K562 (cell line): Measurements from ENCODE around the gene LAP3. TPM values are rescaled to one million over a fixed set of nuclear protein-coding genes. Genes with fewer than 3 reads are reported as not detected.

Experiments used
- ATAC-seq: fragments of 200-7000 bp; cut with Tn5 transposase; 3 replicates; pipeline ENCODE4 v1.9.1; 2020; ENCODE audit warnings: moderate library complexity
- BruUV-seq: library from RNA; stranded (reverse); fragments of 400-500 nt; replicated peaks from 2 replicates; lab custom pipeline; 2021; lab: Mats Ljungman, UMichigan
- CTCF ChIA-PET: fragments of 300-600 bp; formaldehyde crosslinking; extraction: SDS; loops from one replicate; lab custom pipeline; 2021; ENCODE audit warnings: low intra/inter-chr PET ratio; lab: Yijun Ruan, JAX
- POLR2A ChIA-PET: fragments of 300-600, 350-650 bp; sonication (Branson Sonifier 250); formaldehyde crosslinking; extraction: SDS; loops from one replicate; lab custom pipeline; 2021; ENCODE audit warnings: antibody characterized with exemption, inconsistent platforms; lab: Yijun Ruan, JAX
- DNase-seq, 4 experiments: peaks; one replicate each; pipeline versions ENCODE4 v3.0.0 to v3.0.0-alpha.2; 2011 to 2018; ENCODE audit warnings: low spot score in 3 of 4, mixed read lengths in 3 of 4; ENCODE audit errors: extremely low read depth in 1 of 4
- FAIRE-seq: peaks from 2 replicates; lab custom pipeline; 2011; peaks lifted over from hg19 to GRCh38; lab: Jason Lieb, UNC
- H2AFZ ChIP-seq: 2 replicates; pipeline ENCODE4 v1.6.0; 2011; ENCODE audit warnings: low read depth, low read length, control low read depth, inconsistent platforms
- H3K27ac ChIP-seq: fragments of 200-600 bp; 3 replicates; pipeline ENCODE4 v1.8.0; 2011; ENCODE audit warnings: low read depth, mild to moderate bottlenecking, control low read depth, inconsistent platforms, low read length, moderate library complexity, mixed read lengths; ENCODE audit errors: extremely low read depth
- H3K27me3 ChIP-seq, 2 experiments: fragments of 300-600 bp in 1 of 2; 2 replicates in 1 of 2; 3 replicates in 1 of 2; pipeline versions ENCODE4 v1.6.0 to v1.8.0; 2011; ENCODE audit warnings: inconsistent platforms in 2 of 2, low read length in 2 of 2, mild to moderate bottlenecking in 1 of 2, mixed read lengths in 1 of 2, moderate library complexity in 1 of 2; ENCODE audit not compliant: control insufficient read depth in 2 of 2, insufficient read depth in 2 of 2
- H3K36me3 ChIP-seq: fragments of 300-600 bp; 3 replicates; pipeline ENCODE4 v1.8.0; 2011; ENCODE audit warnings: mild to moderate bottlenecking, low read length, inconsistent platforms; ENCODE audit not compliant: control insufficient read depth, insufficient read depth
- H3K4me1 ChIP-seq, 2 experiments: fragments of 200-600 bp in 1 of 2; replicated peaks in 1 of 2; 2 replicates in 1 of 2; 3 replicates in 1 of 2; pipeline versions ENCODE4 v1.5.1 to v1.8.0; 2011; ENCODE audit warnings: inconsistent platforms in 2 of 2, low read length in 2 of 2, mild to moderate bottlenecking in 1 of 2, mixed read lengths in 1 of 2, moderate library complexity in 1 of 2; ENCODE audit not compliant: control insufficient read depth in 2 of 2, insufficient read depth in 2 of 2
- H3K4me2 ChIP-seq: 2 replicates; pipeline ENCODE4 v1.6.1; 2011; ENCODE audit warnings: low read length, control low read depth, inconsistent platforms, mixed read lengths; ENCODE audit not compliant: insufficient read depth
- H3K4me3 ChIP-seq: fragments of 200-600 bp; sonication (generic), shearing (Covaris generic); 2 replicates; pipeline ENCODE4 v1.5.1; 2016; ENCODE audit warnings: control low read depth, inconsistent platforms
- H3K79me2 ChIP-seq: fragments of 200-600 bp; 3 replicates; pipeline ENCODE4 v1.8.0; 2011; ENCODE audit warnings: low read length, inconsistent platforms; ENCODE audit not compliant: control insufficient read depth, insufficient read depth
- H3K9ac ChIP-seq, 2 experiments: 2 replicates each; pipeline versions ENCODE4 v1.6.0 to v1.6.1; 2011; ENCODE audit warnings: low read depth in 2 of 2, low read length in 2 of 2, control low read depth in 1 of 2, inconsistent platforms in 1 of 2, mild to moderate bottlenecking in 1 of 2, mixed read lengths in 1 of 2; ENCODE audit not compliant: insufficient read depth in 1 of 2
- H3K9me1 ChIP-seq: one replicate; pipeline ENCODE4 v1.6.0; 2011; ENCODE audit warnings: inconsistent platforms, mild to moderate bottlenecking, low read length, moderate library complexity; ENCODE audit not compliant: control insufficient read depth, insufficient read depth
- H3K9me3 ChIP-seq: replicated peaks from 2 replicates; pipeline ENCODE4 v1.5.1; 2011; ENCODE audit warnings: low read depth, low read length, inconsistent platforms; ENCODE audit not compliant: control insufficient read depth, insufficient read depth
- H4K20me1 ChIP-seq: replicated peaks from 2 replicates; pipeline ENCODE4 v1.6.1; 2011; ENCODE audit warnings: low read length, inconsistent platforms, mixed read lengths; ENCODE audit not compliant: control insufficient read depth, insufficient read depth
- ATF7 ChIP-seq: fragments of 450-650 bp; IDR thresholded peaks from 2 replicates; pipeline ENCODE4 v1.7.1; 2014; ENCODE audit warnings: mild to moderate bottlenecking, moderate library complexity
- GTF3C2 ChIP-seq: IDR thresholded peaks from 3 replicates; pipeline ENCODE4 v1.6.1; 2011; ENCODE audit warnings: borderline replicate concordance, mild to moderate bottlenecking, moderate library complexity; ENCODE audit not compliant: insufficient read length; ENCODE audit errors: extremely low read depth
- HMG20A ChIP-seq: fragments of 450-650 bp; formaldehyde crosslinking; conservative IDR thresholded peaks from 2 replicates; pipeline ENCODE4 v1.4.0; 2020; ENCODE audit warnings: mild to moderate bottlenecking, mixed read lengths
- HMGN3 ChIP-seq: IDR thresholded peaks from 2 replicates; pipeline ENCODE4 v1.6.1; 2011; ENCODE audit warnings: borderline replicate concordance, low read depth, mild to moderate bottlenecking, mixed read lengths, low read length; ENCODE audit not compliant: insufficient read length; ENCODE audit errors: extremely low read depth
- HNRNPLL ChIP-seq: fragments of 200-400 bp; formaldehyde crosslinking; IDR thresholded peaks from 2 replicates; pipeline ENCODE4 v1.6.1; 2017; ENCODE audit warnings: low read length, low read depth, mild to moderate bottlenecking; ENCODE audit not compliant: poor library complexity, severe bottlenecking
- L3MBTL2 ChIP-seq: fragments of 450-650 bp; IDR thresholded peaks from 2 replicates; pipeline ENCODE4 v1.6.1; 2016; ENCODE audit warnings: mild to moderate bottlenecking, moderate library complexity
- MEF2D ChIP-seq: conservative IDR thresholded peaks from 2 replicates; pipeline ENCODE4 v1.6.1; 2016; ENCODE audit warnings: low read depth, missing genetic modification characterization, missing compliant biosample characterization
- PHTF2 ChIP-seq: fragments of 250-450 bp; sonication (Bioruptor Pico); IDR thresholded peaks from 2 replicates; pipeline ENCODE4 v1.5.0; 2021; ENCODE audit warnings: mild to moderate bottlenecking
- RNF2 ChIP-seq: sonication (generic); IDR thresholded peaks from 2 replicates; pipeline ENCODE4 v1.6.1; 2016
- SMARCB1 ChIP-seq: IDR thresholded peaks from 2 replicates; pipeline ENCODE4 v1.6.1; 2011; ENCODE audit warnings: improper control_type of control experiment, low read depth; ENCODE audit not compliant: insufficient read length
- TRIM24 ChIP-seq, 2 experiments: fragments of 450-650 bp; IDR thresholded peaks; 2 replicates each; pipeline ENCODE4 v1.6.1; 2016
- ZBTB17 ChIP-seq: fragments of 450-650 bp; formaldehyde crosslinking; IDR thresholded peaks from 2 replicates; pipeline ENCODE4 v1.4.0; 2020; ENCODE audit warnings: mild to moderate bottlenecking
- ZNF263 ChIP-seq: sonication (generic); formaldehyde crosslinking; IDR thresholded peaks from 2 replicates; pipeline ENCODE4 v1.8.0; 2022; ENCODE audit warnings: mild to moderate bottlenecking, missing genetic modification reagents, borderline replicate concordance
- ZNF41 ChIP-seq: fragments of 250-450 bp; sonication (Bioruptor Pico); conservative IDR thresholded peaks from 2 replicates; pipeline ENCODE4 v1.4.0; 2020; ENCODE audit warnings: mild to moderate bottlenecking
- WGBS: fragments of 100-300 bp; shearing (Covaris generic); methylation state at CpG from one replicate; pipeline ENCODE4 v1.1.6; 2016; ENCODE audit warnings: low coverage, mixed read lengths; ENCODE audit not compliant: insufficient coverage; ENCODE audit errors: missing lambda C conversion rate; 5-methylcytosine and 5-hydroxymethylcytosine counted together
- in situ Hi-C: fragments of 300-500 bp; cut with MboI; formaldehyde crosslinking; loops from 4 replicates; pipeline ENCODE4 v1.15.0; 2018; ENCODE audit warnings: inconsistent platforms, mixed read lengths
- intact Hi-C: fragments of 100-400 bp; cut with micrococcal nuclease; formaldehyde crosslinking; loops from 2 replicates; pipeline ENCODE4 v1.14.2; 2022
- polyA plus RNA-seq, 8 experiments: library from polyadenylated mRNA; depleted of rRNA in 4 of 8; stranded (reverse) in 5 of 8; unstranded in 3 of 8; fragments of >200 nt; fragmentation: Nextera tagmentation in 2 of 8; fragmentation: Illumina TruSeq in 1 of 8; extraction: Ambion mirVana in 2 of 8; extraction: Trizol in 1 of 8; gene quantifications; 2 replicates each; pipeline versions ENCODE4 v1.2.1 to v1.2.3, GENCODE V29; 2011 to 2014; ENCODE audit warnings: inconsistent platforms in 1 of 8, missing spikeins in 1 of 8
- total RNA-seq, 7 experiments: library from RNA; depleted of rRNA in 6 of 7; stranded (reverse); fragments of >200 nt in 6 of 7; fragmentation: Illumina TruSeq in 2 of 7; extraction: Trizol in 2 of 7; gene quantifications; 2 replicates each; pipeline versions ENCODE4 v1.2.1 to v1.2.3, GENCODE V29; 2011 to 2021; ENCODE audit warnings: low replicate concordance in 1 of 7

Gene LAP3
- total and polyA plus RNA-seq, 9 of the 15 experiments (the other 6 are each of a cell fraction or from before 2014, with no cell fraction given), result 82.3 to 170 (median 107) TPM

DNA sequence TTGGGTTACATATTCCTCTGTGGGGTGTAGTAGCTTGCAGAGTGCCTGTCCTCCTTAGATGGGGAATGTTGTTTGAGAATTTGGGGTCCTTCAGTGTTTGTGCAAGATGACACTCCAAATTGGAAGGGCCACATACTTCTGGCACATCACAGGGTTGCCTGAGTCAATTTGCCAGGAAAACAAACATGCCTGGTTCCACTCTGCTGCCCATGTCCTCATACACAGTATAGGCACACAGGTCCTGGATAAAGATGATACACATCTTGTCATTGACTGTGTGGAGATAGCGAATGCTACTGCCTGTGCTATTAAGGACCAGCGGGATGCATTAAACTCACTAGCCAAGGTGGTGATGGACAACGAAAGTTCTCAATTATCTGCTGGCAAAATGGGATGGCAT is 11.2 kb upstream of the LAP3 start:
- Histone ChIP-seq H2AFZ (no peak overlapping the region), H3K27me3 (peaks cover 8 to 30% of the 10 kb centered on the region in 2 experiments; a peak in 4 of 5 replicates), H3K79me2 (no peaks in the 10 kb centered on the region), H3K4me3 (no peak overlapping the region), H3K27ac (no peak overlapping the region), H4K20me1 (no peaks in the 10 kb centered on the region), H3K4me2 (no peak overlapping the region), H3K9me3 (no peaks in the 10 kb centered on the region; the same call in 1 of the 2 replicates), H3K9ac (no peak overlapping the region), H3K36me3 (no peaks in the 10 kb centered on the region), H3K9me1 (no peaks in the 10 kb centered on the region), H3K4me1 (no peaks in the 10 kb centered on the region; a peak in 1 of 5 replicates)
- intact Hi-C loops, result no loop called here
- no peak for FAIRE-seq
- no TSS peak for BruUV-seq
- no peak for ATAC-seq
- POLR2A ChIA-PET, result no interaction called here
- TF ChIP-seq HMGN3 (no peak), SMARCB1 (no peak), PHTF2 (no peak), HNRNPLL (no peak), HMG20A (CRISPR knock-in tag) (no peak), ZNF41 (CRISPR knock-in tag) (no peak), RNF2 (no peak), GTF3C2 (no peak), TRIM24 (IDR thresholded peaks at IDR 0.05) (no peak), ATF7 (no peak), MEF2D (tag) (no peak), L3MBTL2 (no peak), ZNF263 (CRISPR knock-in tag) (no peak), ZBTB17 (CRISPR knock-in tag) (no peak)
- in situ Hi-C loops, result loop anchor here (10.0 kb wide), 1 partner anchor 239 kb away; no protein-coding TSS in a partner anchor
- DNase-seq, result no peak
- 0% methylated on average over 3 of the region's 3 CpGs for WGBS
- CTCF ChIA-PET, result no interaction called here
